H1 (cell line): ENCODE results near the gene MTX2. TPM values are rescaled to one million over a fixed set of nuclear protein-coding genes. Genes with fewer than 3 reads are reported as not detected.

Source experiments
- CHD1 ChIP-seq: IDR thresholded peaks from 2 replicates; pipeline ENCODE4 v1.6.1; 2012; ENCODE audit warnings: low read depth, low read length, improper control_type of control experiment
- CHD2 ChIP-seq: IDR thresholded peaks from 2 replicates; pipeline ENCODE4 v1.6.1; 2012; ENCODE audit warnings: low read length, improper control_type of control experiment
- NRF1 ChIP-seq: IDR thresholded peaks from 2 replicates; pipeline ENCODE4 v1.6.1; 2011; ENCODE audit warnings: mild to moderate bottlenecking, low read depth, low read length, improper control_type of control experiment
- RBBP5 ChIP-seq: IDR thresholded peaks from 2 replicates; pipeline ENCODE4 v1.7.1; 2012; ENCODE audit warnings: low read depth, mild to moderate bottlenecking, inconsistent platforms, low read length, moderate library complexity, borderline replicate concordance
- SP2 ChIP-seq: IDR thresholded peaks from 2 replicates; pipeline ENCODE4 v1.6.1; 2012; ENCODE audit warnings: mild to moderate bottlenecking, low read length, inconsistent platforms
- polyA plus RNA-seq, 7 experiments: library from polyadenylated mRNA; depleted of rRNA in 3 of 7; stranded (reverse) in 5 of 7; unstranded in 2 of 7; fragments of >200 nt in 5 of 7; fragments of 200-250 nt in 2 of 7; gene quantifications; 1 replicate in 5 of 7; 2 replicates in 1 of 7; 4 replicates in 1 of 7; pipeline versions ENCODE4 v1.2.1 to v1.2.3, GENCODE V29; 2011 to 2013; ENCODE audit warnings: missing spikeins in 2 of 7, mixed read lengths in 2 of 7
- total RNA-seq: library from RNA; stranded (reverse); fragmentation: NEBNext Ultra II Directional; extraction: Animal tissue kit (Norgen Biotek cat#: 25700); gene quantifications from 2 replicates; pipeline ENCODE4 v1.2.1, GENCODE V29; 2021
- TF ChIP-seq, protein P1 (sequence below): IDR thresholded peaks from 2 replicates; pipeline ENCODE4 v1.6.1; 2012; ENCODE audit warnings: inconsistent platforms

Gene MTX2
- total and polyA plus RNA-seq, 2 of the 8 experiments (the other 6 are each of a cell fraction or from before 2014, with no cell fraction given), result 33.5 to 38.3 TPM

DNA sequence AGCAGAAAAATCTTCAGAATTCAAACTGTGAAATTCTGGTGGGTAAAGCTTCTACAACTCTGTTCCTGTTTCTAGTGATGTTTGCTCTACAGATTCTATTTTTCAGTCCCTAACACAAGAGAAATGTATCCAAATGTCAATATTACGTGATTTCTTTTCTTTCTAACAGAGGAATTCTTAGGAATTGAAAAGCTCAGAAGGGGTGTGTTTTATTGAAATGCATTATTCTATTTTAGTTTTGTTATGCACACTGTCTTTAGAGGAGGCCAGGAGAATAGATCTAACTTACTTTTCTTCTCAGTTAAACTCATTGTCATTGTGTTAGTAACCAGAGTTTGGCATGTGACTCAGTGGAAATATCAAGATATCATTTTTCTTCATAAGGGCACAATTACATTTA is 62.4 kb downstream of the MTX2 start (continued):
- TF ChIP-seq, protein P1, sequence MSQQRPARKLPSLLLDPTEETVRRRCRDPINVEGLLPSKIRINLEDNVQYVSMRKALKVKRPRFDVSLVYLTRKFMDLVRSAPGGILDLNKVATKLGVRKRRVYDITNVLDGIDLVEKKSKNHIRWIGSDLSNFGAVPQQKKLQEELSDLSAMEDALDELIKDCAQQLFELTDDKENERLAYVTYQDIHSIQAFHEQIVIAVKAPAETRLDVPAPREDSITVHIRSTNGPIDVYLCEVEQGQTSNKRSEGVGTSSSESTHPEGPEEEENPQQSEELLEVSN, result no peak
- TF ChIP-seq NRF1 (no peak), CHD1 (no peak), SP2 (no peak), CHD2 (no peak), RBBP5 (no peak)
